ENCODE results near the gene MAFB.

MAFB gene

DNA sequence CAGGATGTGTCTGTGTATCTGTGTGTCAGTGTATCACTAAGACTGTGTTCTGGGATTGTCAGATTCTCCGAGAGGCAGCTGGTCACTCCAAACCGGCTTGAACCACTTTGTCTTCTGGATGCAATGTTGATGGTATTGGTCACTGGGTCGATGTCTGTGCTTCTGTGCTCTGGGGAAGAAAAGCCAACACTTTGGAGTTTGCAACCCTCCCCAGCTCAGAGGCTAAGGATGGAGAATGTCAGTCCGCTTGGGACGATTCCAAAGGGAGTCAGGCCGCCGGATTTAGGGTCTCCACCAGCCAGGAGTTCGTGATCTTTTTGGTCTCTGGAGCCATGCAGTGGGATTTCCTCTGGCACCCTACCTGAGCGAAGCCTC is 5.2 kb downstream of the MAFB start:
- Histone ChIP-seq H3K27me3 (ENCODE audit: insufficient read depth, low read depth, severe bottlenecking) (peaks cover 95% of the 10 kb centered on the region), H3K4me3 (ENCODE audit: low read depth, low read length) (no peak overlapping the region)
- TF ChIP-seq, protein P1, sequence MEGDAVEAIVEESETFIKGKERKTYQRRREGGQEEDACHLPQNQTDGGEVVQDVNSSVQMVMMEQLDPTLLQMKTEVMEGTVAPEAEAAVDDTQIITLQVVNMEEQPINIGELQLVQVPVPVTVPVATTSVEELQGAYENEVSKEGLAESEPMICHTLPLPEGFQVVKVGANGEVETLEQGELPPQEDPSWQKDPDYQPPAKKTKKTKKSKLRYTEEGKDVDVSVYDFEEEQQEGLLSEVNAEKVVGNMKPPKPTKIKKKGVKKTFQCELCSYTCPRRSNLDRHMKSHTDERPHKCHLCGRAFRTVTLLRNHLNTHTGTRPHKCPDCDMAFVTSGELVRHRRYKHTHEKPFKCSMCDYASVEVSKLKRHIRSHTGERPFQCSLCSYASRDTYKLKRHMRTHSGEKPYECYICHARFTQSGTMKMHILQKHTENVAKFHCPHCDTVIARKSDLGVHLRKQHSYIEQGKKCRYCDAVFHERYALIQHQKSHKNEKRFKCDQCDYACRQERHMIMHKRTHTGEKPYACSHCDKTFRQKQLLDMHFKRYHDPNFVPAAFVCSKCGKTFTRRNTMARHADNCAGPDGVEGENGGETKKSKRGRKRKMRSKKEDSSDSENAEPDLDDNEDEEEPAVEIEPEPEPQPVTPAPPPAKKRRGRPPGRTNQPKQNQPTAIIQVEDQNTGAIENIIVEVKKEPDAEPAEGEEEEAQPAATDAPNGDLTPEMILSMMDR (IDR thresholded peaks at IDR 0.05; ENCODE audit: low read depth, low read length) = no peak

DNA sequence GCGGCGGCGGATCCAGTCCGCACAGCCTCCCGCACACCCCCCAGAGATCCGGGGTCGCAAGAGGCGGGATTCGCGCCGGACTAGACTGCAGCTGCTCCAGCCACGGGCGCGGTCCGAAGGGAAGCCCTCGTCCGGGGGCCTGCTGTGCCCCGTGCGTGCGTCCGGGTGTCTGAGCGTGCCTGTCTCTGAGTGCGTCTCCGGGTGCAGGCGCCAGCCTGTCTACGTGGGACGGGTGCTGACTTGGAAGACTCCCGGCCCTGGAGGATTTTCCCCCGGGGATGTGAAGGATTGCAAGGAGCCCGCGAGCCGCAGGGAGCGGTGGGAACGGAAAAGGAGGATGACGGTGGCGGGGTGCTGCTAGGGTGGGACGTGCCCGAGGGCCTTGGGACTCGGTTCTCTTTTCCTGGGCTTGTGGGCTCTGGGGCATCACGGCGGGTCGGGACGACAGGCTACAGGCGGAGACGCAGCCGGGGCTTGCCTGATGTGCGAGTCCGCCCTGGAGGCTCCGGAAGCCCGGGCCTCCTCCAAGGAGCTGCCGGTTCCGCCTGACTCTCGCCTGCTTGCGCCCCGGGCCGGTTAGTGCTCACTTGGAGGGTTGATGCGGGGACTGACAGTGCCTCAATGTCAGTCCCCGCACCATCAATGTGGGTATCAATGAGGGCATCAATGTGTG is 5.7 kb downstream of the MAFB start:
- Histone ChIP-seq H3K4me3 (ENCODE audit: low read depth, low read length) (no peak overlapping the region), H3K27me3 (ENCODE audit: insufficient read depth, low read depth, severe bottlenecking) (peaks cover 95% of the 10 kb centered on the region), H3K36me3 (no peaks in the 10 kb centered on the region), H3K27ac (no peak overlapping the region), H3K9me3 (ENCODE audit: severe bottlenecking) (peaks cover 5% of the 10 kb centered on the region)
- no peak for DNase-seq
- TF ChIP-seq, protein P1 (IDR thresholded peaks at IDR 0.05; ENCODE audit: low read depth, low read length) = no peak

More for the DNA sequence above, 5.2 kb downstream of the MAFB start:
- peaks cover 8% of the 10 kb centered on the region for H3K9me3 ChIP-seq (ENCODE audit: severe bottlenecking)
- no peaks in the 10 kb centered on the region for H3K36me3 ChIP-seq
- no peak overlapping the region for H3K27ac ChIP-seq
- no peak for DNase-seq

DNA sequence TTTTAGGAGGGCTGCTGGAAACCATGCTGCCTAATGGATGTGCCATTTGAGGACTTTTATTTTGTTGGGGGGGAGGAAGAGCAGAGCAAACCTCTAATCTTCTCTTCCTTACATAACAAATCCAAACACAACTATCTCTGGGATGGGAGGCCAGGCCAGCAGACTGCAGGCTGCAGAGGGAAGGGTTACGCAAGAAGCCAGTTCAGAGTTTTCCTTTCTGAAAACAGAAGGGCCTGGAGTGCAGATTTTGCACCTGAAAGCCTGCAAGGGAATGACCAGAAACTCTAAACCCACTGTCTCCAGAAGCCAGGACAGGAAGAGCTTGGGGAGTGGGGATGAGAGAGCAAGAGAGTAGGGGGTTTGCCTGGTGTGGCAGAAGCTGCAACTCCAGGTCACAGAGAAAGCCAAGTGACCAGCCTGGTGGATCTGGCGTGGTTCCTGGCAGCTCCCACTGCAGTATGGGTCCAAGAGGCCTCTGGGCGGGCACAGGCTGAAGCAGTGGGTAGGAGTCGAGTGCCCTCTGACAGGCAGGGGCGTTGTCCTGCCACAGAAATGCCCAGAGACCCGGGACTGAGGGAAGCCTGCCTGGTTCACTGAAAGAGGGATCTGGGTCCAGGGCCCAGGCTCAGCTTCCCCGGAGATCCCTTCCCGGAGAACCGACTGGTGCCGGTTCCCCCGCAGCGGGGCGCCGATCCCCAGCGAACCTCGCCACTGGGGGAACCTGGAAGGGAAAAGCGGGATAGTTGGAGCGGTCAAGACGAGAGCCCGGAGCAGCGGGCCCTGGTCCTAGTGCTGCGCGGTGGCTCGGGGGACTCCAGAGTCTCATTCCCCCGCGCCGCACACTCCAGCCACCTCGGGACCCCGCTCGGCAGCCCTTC is 6.7 kb downstream of the MAFB start:
- DNase-seq = no peak
- H3K27me3 ChIP-seq (ENCODE audit: insufficient read depth, low read depth, severe bottlenecking) = peaks cover 95% of the 10 kb centered on the region
- TF ChIP-seq, protein P1 (IDR thresholded peaks at IDR 0.05; ENCODE audit: low read depth, low read length) = no peak
- no peaks in the 10 kb centered on the region for H3K9me3 ChIP-seq (ENCODE audit: severe bottlenecking)
- H3K27ac ChIP-seq = no peak overlapping the region
- H3K4me3 ChIP-seq (ENCODE audit: low read depth, low read length) = no peak overlapping the region
- H3K36me3 ChIP-seq = no peaks in the 10 kb centered on the region

DNA sequence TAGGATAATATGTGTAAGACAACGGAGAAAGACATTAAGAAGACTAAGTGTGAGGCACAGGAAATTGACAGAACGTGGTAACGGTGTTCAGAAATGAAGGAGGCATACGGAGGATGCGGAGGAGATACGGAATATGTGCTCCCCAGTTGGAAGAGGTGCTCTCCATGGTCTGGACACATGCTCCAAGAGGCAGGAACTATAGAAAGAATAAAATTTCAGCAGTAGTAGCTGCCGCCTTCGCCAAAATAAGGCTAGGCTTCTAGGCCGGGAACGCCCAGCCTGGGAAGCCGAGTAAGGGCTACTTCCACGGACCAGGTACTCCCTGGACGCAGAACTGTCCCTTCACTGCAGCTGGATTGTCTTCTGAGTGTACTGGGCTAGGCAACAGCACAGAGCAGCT is 7.4 kb downstream of the MAFB start:
- Histone ChIP-seq H3K27me3 (ENCODE audit: insufficient read depth, low read depth, severe bottlenecking) (peaks cover 90% of the 10 kb centered on the region), H3K27ac (no peak overlapping the region), H3K9me3 (ENCODE audit: severe bottlenecking) (no peaks in the 10 kb centered on the region), H3K4me3 (ENCODE audit: low read depth, low read length) (no peak overlapping the region), H3K36me3 (no peaks in the 10 kb centered on the region)
- TF ChIP-seq, protein P1 (IDR thresholded peaks at IDR 0.05; ENCODE audit: low read depth, low read length) = no peak
- DNase-seq = no peak

DNA sequence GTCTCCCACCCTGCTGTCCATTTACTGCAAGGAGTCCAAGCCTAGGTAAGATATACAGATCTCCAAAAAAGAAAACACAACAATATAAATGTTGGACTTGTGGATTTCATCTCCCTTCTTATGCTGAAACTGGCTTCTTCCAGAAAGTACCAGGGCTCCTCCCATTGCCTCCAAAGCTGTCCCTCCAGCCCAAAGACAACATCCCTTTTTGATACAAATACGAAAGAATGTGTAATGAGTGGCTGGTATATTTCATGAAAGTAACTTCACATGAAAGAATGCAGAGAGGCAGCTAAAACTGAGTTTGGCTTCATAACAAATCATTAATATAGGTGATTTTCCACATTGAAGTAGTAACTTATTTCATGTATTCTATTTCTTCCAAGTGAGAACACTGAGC is 7.9 kb downstream of the MAFB start:
- peaks cover 88% of the 10 kb centered on the region for H3K27me3 ChIP-seq (ENCODE audit: insufficient read depth, low read depth, severe bottlenecking)
- H3K27ac ChIP-seq = no peak overlapping the region
- no peaks in the 10 kb centered on the region for H3K36me3 ChIP-seq
- TF ChIP-seq, protein P1 (IDR thresholded peaks at IDR 0.05; ENCODE audit: low read depth, low read length) = no peak
- no peak overlapping the region for H3K4me3 ChIP-seq (ENCODE audit: low read depth, low read length)
- no peaks in the 10 kb centered on the region for H3K9me3 ChIP-seq (ENCODE audit: severe bottlenecking)
- DNase-seq = no peak
